ENCODE results near the gene UAP1L1. TPM values are rescaled to one million over a fixed set of nuclear protein-coding genes. Genes with fewer than 3 reads are reported as not detected.
"Not testable (repeated sequence)": the region's sequence is repeated elsewhere in the genome, so short reads cannot be mapped to it uniquely, and the experiment has no call there.

The UAP1L1 gene
- total RNA-seq, 1 donor from 2014 or later, result 34.2 TPM

DNA sequence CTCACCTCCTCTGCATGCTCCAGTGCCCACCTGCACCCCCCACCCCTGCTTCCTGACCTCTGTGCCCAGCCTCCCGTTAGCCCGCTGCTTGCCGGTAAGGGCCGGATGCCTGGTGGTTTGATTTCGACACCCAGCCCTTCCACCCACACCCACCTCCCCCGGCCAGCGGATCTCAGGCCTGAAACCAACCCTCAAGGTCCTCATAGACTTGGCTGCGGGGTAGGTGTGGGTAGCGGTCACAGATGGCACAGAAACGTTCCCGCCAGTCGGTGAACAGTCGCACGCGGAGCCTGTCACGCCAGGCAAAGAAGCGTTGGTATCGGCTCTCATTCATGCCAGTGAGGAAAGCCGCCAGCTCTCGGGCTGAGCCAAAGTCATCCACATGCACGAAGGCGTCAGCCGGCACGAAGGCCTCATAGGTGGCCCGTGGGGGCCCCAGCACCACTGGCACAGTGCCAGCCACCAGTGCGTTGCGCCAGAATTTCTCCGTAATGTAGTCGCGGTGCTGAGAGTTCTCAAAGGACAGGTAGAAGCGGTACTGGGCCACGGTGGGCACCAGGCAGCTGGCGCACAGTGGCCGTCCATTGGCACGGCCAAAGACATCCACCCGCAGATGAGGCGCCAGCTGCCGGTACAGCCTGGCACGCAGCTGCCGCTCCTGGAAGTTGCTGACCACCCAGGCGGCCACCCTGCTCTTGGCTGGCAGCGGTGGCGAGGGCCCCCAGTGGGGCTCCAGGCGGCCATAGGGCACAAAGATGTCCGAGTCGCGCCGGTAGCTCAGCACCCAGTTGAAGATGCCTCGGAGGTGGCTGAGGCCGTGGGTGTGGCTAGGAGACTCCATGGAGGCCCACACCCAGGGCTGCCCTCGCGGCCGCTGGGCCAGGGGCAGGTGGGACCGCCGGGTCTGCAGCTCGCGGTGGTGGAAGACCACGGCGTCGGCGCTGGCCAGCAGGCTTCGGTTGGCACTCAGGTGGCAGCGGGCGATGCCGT lies 46.5 kb upstream of the UAP1L1 start:
- H3K4me3 Mint-ChIP-seq (ENCODE audit: unreplicated experiment), result no peak overlapping the region

GRCh38 chr9:137031904-137032640 lies 45.2 kb upstream of the UAP1L1 start, which contains the start of gene FUT7:
Gene FUT7 (minus strand): TSS chr9:137032088. CDS start chr9:137031991, 97 bp downstream.
- H3K27me3 Mint-ChIP-seq (ENCODE audit: unreplicated experiment), result no peaks in the 10 kb centered on the region
- no peak for DNase-seq (ENCODE audit: extremely low spot score, unreplicated experiment)
- peaks cover 7% of the 10 kb centered on the region for H3K4me1 Mint-ChIP-seq (ENCODE audit: unreplicated experiment)
- no peak within 1 kb of the TSS for H3K4me3 Mint-ChIP-seq (ENCODE audit: unreplicated experiment)
- no peaks in the 10 kb centered on the region for H3K9me3 Mint-ChIP-seq (ENCODE audit: unreplicated experiment)
- TF ChIP-seq, protein P1, sequence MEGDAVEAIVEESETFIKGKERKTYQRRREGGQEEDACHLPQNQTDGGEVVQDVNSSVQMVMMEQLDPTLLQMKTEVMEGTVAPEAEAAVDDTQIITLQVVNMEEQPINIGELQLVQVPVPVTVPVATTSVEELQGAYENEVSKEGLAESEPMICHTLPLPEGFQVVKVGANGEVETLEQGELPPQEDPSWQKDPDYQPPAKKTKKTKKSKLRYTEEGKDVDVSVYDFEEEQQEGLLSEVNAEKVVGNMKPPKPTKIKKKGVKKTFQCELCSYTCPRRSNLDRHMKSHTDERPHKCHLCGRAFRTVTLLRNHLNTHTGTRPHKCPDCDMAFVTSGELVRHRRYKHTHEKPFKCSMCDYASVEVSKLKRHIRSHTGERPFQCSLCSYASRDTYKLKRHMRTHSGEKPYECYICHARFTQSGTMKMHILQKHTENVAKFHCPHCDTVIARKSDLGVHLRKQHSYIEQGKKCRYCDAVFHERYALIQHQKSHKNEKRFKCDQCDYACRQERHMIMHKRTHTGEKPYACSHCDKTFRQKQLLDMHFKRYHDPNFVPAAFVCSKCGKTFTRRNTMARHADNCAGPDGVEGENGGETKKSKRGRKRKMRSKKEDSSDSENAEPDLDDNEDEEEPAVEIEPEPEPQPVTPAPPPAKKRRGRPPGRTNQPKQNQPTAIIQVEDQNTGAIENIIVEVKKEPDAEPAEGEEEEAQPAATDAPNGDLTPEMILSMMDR (IDR thresholded peaks at IDR 0.05), result no peak
- H3K36me3 Mint-ChIP-seq (ENCODE audit: unreplicated experiment), result no peaks in the 10 kb centered on the region
- no peak within 1 kb of the TSS for H3K27ac Mint-ChIP-seq (ENCODE audit: unreplicated experiment)

More for the DNA sequence above, 46.5 kb upstream of the UAP1L1 start:
- Mint-ChIP-seq H3K9me3 (ENCODE audit: unreplicated experiment) (no peaks in the 10 kb centered on the region), H3K36me3 (ENCODE audit: unreplicated experiment) (no peaks in the 10 kb centered on the region), H3K4me1 (ENCODE audit: unreplicated experiment) (peaks cover 12% of the 10 kb centered on the region), H3K27me3 (ENCODE audit: unreplicated experiment) (no peaks in the 10 kb centered on the region), H3K27ac (ENCODE audit: unreplicated experiment) (no peak overlapping the region)
- DNase-seq (ENCODE audit: extremely low spot score, unreplicated experiment), result no peak
- TF ChIP-seq, protein P1 (IDR thresholded peaks at IDR 0.05), result no peak

- H3K4me1 Mint-ChIP-seq (ENCODE audit: unreplicated experiment), result peaks cover 4% of the 10 kb centered on the region
- H3K27ac Mint-ChIP-seq (ENCODE audit: unreplicated experiment), result no peak overlapping the region
- H3K9me3 Mint-ChIP-seq (ENCODE audit: unreplicated experiment), result no peaks in the 10 kb centered on the region
These were observed 44.5 kb upstream of the UAP1L1 start for GRCh38 chr9:137032858-137033257.

DNA sequence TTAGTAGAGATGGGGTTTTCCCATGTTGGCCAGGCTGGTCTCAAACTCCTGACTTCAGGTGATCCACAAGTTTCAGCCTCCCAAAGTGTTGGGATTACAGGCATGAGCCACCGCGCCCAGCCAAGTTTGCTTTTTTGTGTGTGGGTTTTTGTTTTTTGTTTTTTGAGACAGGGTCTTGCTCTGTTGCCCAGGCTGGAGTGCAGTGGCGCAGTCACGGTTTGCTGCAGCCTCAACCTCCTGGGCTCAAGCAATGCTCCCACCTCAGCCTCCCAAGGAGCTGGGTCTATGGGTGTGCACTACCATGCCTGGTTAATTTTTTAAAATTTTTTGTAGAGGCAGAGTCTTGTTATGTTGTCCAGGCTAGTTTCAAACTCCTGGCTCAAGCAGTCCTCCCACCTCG lies 43.8 kb upstream of the UAP1L1 start:
- DNase-seq (ENCODE audit: extremely low spot score, unreplicated experiment); H3K9me3 Mint-ChIP-seq (ENCODE audit: unreplicated experiment); H3K36me3 Mint-ChIP-seq (ENCODE audit: unreplicated experiment); H3K4me1 Mint-ChIP-seq (ENCODE audit: unreplicated experiment); H3K27me3 Mint-ChIP-seq (ENCODE audit: unreplicated experiment); H3K4me3 Mint-ChIP-seq (ENCODE audit: unreplicated experiment); H3K27ac Mint-ChIP-seq (ENCODE audit: unreplicated experiment): not testable (repeated sequence)

More at GRCh38 chr9:137032858-137033257, 44.5 kb upstream of the UAP1L1 start:
- Mint-ChIP-seq H3K27me3 (ENCODE audit: unreplicated experiment) (no peaks in the 10 kb centered on the region), H3K4me3 (ENCODE audit: unreplicated experiment) (no peak overlapping the region), H3K36me3 (ENCODE audit: unreplicated experiment) (peaks cover 3% of the 10 kb centered on the region)
- no peak for DNase-seq (ENCODE audit: extremely low spot score, unreplicated experiment)
- TF ChIP-seq, protein P1 (IDR thresholded peaks at IDR 0.05), result no peak

DNA sequence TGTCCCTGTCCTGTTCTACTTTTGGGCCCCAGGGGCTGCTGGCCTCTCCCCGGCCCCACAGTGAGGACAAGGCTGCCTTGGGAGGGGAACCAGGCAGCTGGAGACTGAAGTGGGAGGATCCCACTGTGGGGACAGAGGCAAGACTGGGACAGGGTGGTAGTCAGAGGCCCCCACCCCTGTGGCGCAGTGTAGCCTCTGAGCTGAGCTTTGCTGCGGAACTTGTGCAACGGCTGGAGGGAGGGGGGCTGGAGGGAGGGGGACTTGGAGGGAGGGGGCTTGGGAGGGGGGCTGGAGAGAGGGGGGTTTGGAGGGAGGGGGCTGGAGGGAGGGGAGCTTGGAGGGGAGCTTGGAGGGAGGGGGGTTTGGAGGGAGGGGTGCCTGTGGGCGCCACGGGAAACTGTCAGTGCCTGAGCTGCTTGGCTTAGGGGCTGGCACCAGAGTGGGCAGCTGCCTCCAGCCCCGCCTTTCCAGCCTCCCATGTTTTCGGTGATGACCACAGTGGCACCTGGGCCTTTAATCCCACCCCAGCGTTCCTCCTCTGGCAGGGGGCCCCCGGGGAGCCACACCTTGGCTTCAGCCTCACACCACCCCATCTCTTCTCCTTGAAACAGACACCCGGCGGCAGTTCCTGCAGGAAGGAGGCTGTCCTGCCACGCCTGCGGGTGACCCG lies 43.1 kb upstream of the UAP1L1 start:
- no peak for DNase-seq (ENCODE audit: extremely low spot score, unreplicated experiment)
- Mint-ChIP-seq H3K27me3 (ENCODE audit: unreplicated experiment) (no peaks in the 10 kb centered on the region), H3K4me3 (ENCODE audit: unreplicated experiment) (no peak overlapping the region), H3K27ac (ENCODE audit: unreplicated experiment) (no peak overlapping the region), H3K36me3 (ENCODE audit: unreplicated experiment) (peaks cover 3% of the 10 kb centered on the region), H3K9me3 (ENCODE audit: unreplicated experiment) (no peaks in the 10 kb centered on the region), H3K4me1 (ENCODE audit: unreplicated experiment) (peaks cover 4% of the 10 kb centered on the region)
- TF ChIP-seq, protein P1 (IDR thresholded peaks at IDR 0.05), result no peak
